Kidney tubule cell (primary cell): ENCODE results near the gene USP10.

Experiments
- DNase-seq: peaks from one replicate; pipeline ENCODE4 v3.0.0-alpha.2; 2018; ENCODE audit warnings: low spot score

USP10 gene

GRCh38 chr16:84823926-84824325, 124.1 kb downstream of the USP10 start:
- no peak for DNase-seq

- no peak for DNase-seq
Observed at GRCh38 chr16:84825896-84826557, 126.2 kb downstream of the USP10 start.

DNA sequence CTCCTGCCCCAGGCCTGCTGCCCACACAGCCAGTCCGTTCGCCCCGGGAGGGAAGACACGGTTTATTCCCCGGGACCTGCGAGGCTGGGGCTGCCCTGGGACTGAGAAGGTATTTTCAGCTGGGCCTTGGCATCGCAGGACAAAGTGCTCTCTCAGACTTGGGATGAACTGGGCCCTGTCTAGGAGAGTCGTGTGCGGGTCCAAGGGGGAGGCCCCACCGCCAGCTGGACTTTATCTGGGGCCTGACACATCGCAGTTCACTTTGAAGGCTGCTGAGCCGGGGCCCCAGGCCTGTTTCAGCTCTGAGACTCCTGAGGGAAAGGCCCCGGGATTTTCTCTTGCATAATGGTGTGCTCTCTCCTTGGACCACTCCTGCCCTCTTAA, 126.8 kb downstream of the USP10 start:
- DNase-seq = no peak

- DNase-seq = no peak
Observed at GRCh38 chr16:84827131-84827574, 127.4 kb downstream of the USP10 start.

DNA sequence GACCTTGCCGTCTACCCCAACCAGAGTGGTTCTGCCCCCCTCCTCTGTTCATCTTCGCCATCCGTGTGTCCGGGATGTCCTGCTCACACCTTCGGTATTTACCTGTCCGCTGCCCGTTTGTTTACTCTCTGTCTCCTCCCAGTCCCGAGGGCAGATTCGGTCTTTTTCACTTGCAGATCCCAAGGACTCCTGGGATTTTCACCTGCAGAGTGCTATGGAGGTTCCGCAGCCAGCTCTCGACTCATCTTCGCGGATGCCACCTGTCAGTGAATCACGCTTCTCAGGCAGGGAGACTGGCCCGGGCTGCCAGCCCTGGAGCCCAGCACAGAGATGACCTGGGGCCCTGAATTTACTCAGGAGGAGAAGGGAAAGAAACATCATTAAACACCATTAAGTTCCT, 128.1 kb downstream of the USP10 start:
- DNase-seq = no peak

DNA sequence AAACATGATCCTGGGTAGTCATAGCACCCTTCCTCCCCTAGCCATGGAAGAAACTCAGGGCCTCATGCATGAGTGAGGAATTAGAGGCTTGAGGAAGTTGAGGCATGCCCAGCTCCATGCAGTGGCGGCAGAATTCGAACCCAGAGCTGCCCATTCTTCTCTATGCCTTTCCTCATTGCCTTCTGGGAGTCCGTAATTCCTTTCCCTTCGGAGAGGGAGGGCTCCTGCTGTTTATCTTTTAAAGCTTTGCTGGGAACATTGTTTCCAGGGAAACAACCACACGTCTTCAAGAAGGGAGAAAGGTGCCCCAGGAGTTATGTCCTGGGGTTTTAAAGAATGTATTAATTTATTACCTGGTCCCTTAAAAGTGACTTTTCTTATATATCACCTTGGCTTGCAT, 128.5 kb downstream of the USP10 start:
- DNase-seq = no peak
